Measurements from ENCODE around the gene PGM5.

The PGM5 gene

GRCh38 chr9:68437785-68438184 is 81.4 kb downstream of the PGM5 start:
- no peak for DNase-seq (ENCODE audit: low read depth)

GRCh38 chr9:68443624-68444023 is 87.2 kb downstream of the PGM5 start:
- DNase-seq (ENCODE audit: low read depth), result no peak

- DNase-seq (ENCODE audit: low read depth), result peak; percentile 24
These were observed 90.4 kb downstream of the PGM5 start for GRCh38 chr9:68446836-68447235.

- DNase-seq (ENCODE audit: low read depth), result no peak
These were observed 91.2 kb downstream of the PGM5 start for GRCh38 chr9:68447611-68448010.

- no peak for DNase-seq (ENCODE audit: low read depth)
These were observed 98.3 kb downstream of the PGM5 start for GRCh38 chr9:68454579-68455334.

GRCh38 chr9:68455451-68455850 is 99.0 kb downstream of the PGM5 start:
- no peak for DNase-seq (ENCODE audit: low read depth)

GRCh38 chr9:68457803-68458202 is 101.4 kb downstream of the PGM5 start:
- no peak for DNase-seq (ENCODE audit: low read depth)

- DNase-seq (ENCODE audit: low read depth), result no peak
These were observed 102.5 kb downstream of the PGM5 start for GRCh38 chr9:68458918-68459317.

- peak; percentile 49 for DNase-seq (ENCODE audit: low read depth)
These were observed 105.8 kb downstream of the PGM5 start for GRCh38 chr9:68462105-68462775.

- DNase-seq (ENCODE audit: low read depth), result no peak
These were observed 113.7 kb downstream of the PGM5 start for GRCh38 chr9:68470067-68470466.

- DNase-seq (ENCODE audit: low read depth), result no peak
These were observed 114.2 kb downstream of the PGM5 start for GRCh38 chr9:68470634-68471033.

- no peak for DNase-seq (ENCODE audit: low read depth)
These were observed 115.7 kb downstream of the PGM5 start for GRCh38 chr9:68472119-68472518.

- no peak for DNase-seq (ENCODE audit: low read depth)
These were observed 117.4 kb downstream of the PGM5 start for GRCh38 chr9:68473790-68474189.

- DNase-seq (ENCODE audit: low read depth), result no peak
These were observed 120.0 kb downstream of the PGM5 start for GRCh38 chr9:68476422-68476821.

- no peak for DNase-seq (ENCODE audit: low read depth)
These were observed 120.4 kb downstream of the PGM5 start for GRCh38 chr9:68476847-68477246.

- DNase-seq (ENCODE audit: low read depth), result peak; percentile 11
These were observed 124.4 kb downstream of the PGM5 start for GRCh38 chr9:68480807-68481206.

GRCh38 chr9:68482548-68482947 is 126.1 kb downstream of the PGM5 start:
- no peak for DNase-seq (ENCODE audit: low read depth)

GRCh38 chr9:68488126-68488525 is 131.7 kb downstream of the PGM5 start:
- DNase-seq (ENCODE audit: low read depth), result no peak

- peak; percentile 34 for DNase-seq (ENCODE audit: low read depth)
These were observed 133.2 kb downstream of the PGM5 start for GRCh38 chr9:68489646-68490045.

- no peak for DNase-seq (ENCODE audit: low read depth)
These were observed 136.4 kb downstream of the PGM5 start for GRCh38 chr9:68492806-68493205.

- DNase-seq (ENCODE audit: low read depth), result no peak
These were observed 137.1 kb downstream of the PGM5 start for GRCh38 chr9:68493541-68493940.

- peak; percentile 82 for DNase-seq (ENCODE audit: low read depth)
These were observed 137.7 kb downstream of the PGM5 start for GRCh38 chr9:68493958-68494577.

- DNase-seq (ENCODE audit: low read depth), result no peak
These were observed 138.8 kb downstream of the PGM5 start for GRCh38 chr9:68495247-68495646.
